Loucy (cell line): Measurements from ENCODE around the gene PDE2A.

Experiments
- H2AFZ ChIP-seq: fragments of 200-600 bp; sonication (generic); 2 replicates; pipeline ENCODE4 v1.6.0; 2016; ENCODE audit warnings: antibody characterized with exemption, mild to moderate bottlenecking, low read length, moderate library complexity
- H3F3A ChIP-seq: fragments of 200-600 bp; 2 replicates; pipeline ENCODE4 v1.6.0; 2016; ENCODE audit warnings: antibody characterized with exemption, low read depth, mild to moderate bottlenecking
- H3K27me3 ChIP-seq: fragments of 200-600 bp; sonication (generic); 2 replicates; pipeline ENCODE4 v1.6.1; 2014; ENCODE audit warnings: low read length, mild to moderate bottlenecking; ENCODE audit not compliant: insufficient read depth, poor library complexity, severe bottlenecking
- H3K36me3 ChIP-seq: fragments of 200-600 bp; sonication (generic); 2 replicates; pipeline ENCODE4 v1.6.1; 2016; ENCODE audit warnings: low read length; ENCODE audit not compliant: insufficient read depth
- H3K4me1 ChIP-seq: fragments of 200-600 bp; sonication (generic); 2 replicates; pipeline ENCODE4 v1.5.1; 2014; ENCODE audit warnings: low read length, mild to moderate bottlenecking; ENCODE audit not compliant: insufficient read depth, poor library complexity, severe bottlenecking
- H3K4me2 ChIP-seq: fragments of 200-600 bp; sonication (generic); 2 replicates; pipeline ENCODE4 v1.6.0; 2014; ENCODE audit warnings: antibody characterized with exemption, low read length, low read depth, mild to moderate bottlenecking; ENCODE audit not compliant: poor library complexity, severe bottlenecking
- H3K4me3 ChIP-seq: fragments of 200-600 bp; sonication (generic); 2 replicates; pipeline ENCODE4 v1.5.1; 2014; ENCODE audit warnings: low read length, mild to moderate bottlenecking, mixed read lengths; ENCODE audit not compliant: poor library complexity, severe bottlenecking
- H3K79me2 ChIP-seq: fragments of 200-600 bp; sonication (generic); 2 replicates; pipeline ENCODE4 v1.6.1; 2014; ENCODE audit warnings: low read length; ENCODE audit not compliant: insufficient read depth
- H3K9ac ChIP-seq: fragments of 200-600 bp; sonication (generic); 2 replicates; pipeline ENCODE4 v1.6.0; 2014; ENCODE audit warnings: mild to moderate bottlenecking, low read depth, low read length, moderate library complexity; ENCODE audit not compliant: poor library complexity, severe bottlenecking
- H3K9me2 ChIP-seq: fragments of 200-600 bp; sonication (generic); replicated peaks from 2 replicates; pipeline ENCODE4 v1.6.1; 2016; ENCODE audit warnings: low read depth, low read length, mixed read lengths
- H3K9me3 ChIP-seq: fragments of 200-600 bp; sonication (generic); 2 replicates; pipeline ENCODE4 v1.6.1; 2014; ENCODE audit warnings: mild to moderate bottlenecking, antibody characterized with exemption, low read length, low read depth; ENCODE audit not compliant: insufficient read depth
- H4K20me1 ChIP-seq: fragments of 200-600 bp; sonication (generic); 2 replicates; pipeline ENCODE4 v1.6.0; 2014; ENCODE audit warnings: antibody characterized with exemption, low read length, mild to moderate bottlenecking; ENCODE audit not compliant: insufficient read depth, poor library complexity, severe bottlenecking
- EZH2phosphoT487 ChIP-seq: fragments of 200-600 bp; IDR thresholded peaks from 2 replicates; pipeline ENCODE4 v1.6.1; 2018; ENCODE audit warnings: antibody characterized with exemption, mild to moderate bottlenecking, moderate library complexity, borderline replicate concordance
- TF ChIP-seq, protein P1 (sequence below): fragments of 200-600 bp; sonication (generic); conservative IDR thresholded peaks from 2 replicates; pipeline ENCODE4 v1.5.1; 2014; ENCODE audit warnings: mild to moderate bottlenecking, antibody characterized with exemption, low read length

Gene PDE2A

DNA sequence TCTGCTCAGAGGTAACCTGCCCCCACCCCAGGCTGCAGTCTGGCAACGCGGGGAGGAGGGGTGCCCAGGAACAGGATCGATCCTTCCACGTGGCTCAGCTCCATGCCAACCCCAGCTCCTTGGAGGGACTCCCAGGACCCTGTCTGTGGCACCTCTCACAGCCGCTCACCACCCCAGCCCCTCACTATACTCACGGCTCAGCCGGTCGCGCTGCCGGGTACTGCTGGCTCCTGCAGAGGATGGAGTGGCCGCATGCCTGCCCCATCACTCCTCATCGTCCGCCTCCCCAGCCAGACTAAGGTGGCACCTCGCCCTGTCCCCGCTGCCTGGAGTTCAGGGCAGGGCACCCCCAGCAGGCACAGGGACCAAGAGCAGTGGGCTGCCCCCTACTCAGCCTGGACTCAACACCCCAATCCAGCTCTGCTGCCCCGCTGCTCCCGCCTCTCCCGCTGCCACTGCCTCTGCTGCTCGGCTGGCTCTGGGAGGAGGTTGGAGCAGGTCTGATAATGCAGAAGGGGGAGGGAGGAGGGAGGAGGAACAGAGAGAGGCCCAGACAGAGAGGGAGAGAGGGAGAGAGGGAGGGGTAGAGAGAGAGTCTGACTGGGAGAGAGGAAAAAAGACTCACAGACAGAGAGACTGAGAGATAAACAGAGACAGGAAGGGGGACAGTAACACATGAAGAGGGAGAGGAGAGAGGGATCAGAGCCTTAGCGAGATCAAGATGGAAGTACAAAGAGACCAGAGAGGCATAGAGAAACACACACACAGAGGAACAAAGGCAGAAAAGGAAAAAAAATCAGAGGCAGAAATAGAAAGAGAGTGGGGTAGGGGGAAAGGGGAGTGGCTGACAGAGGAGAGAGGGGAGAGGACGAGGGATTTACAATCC lies at the start of gene PDE2A:
TSS of gene PDE2A (minus strand) at position 480 of the 886 bp plus-strand sequence. CDS start at position 265, 215 bp downstream.
- H3F3A ChIP-seq = no peaks in the 10 kb centered on the region
- H3K9me3 ChIP-seq = no peaks in the 10 kb centered on the region
- H3K36me3 ChIP-seq = no peaks in the 10 kb centered on the region
- no peaks in the 10 kb centered on the region for H3K79me2 ChIP-seq
- H3K4me3 ChIP-seq = no peak within 1 kb of the TSS
- no peaks in the 10 kb centered on the region for H3K9me2 ChIP-seq
- H3K9ac ChIP-seq = no peak within 1 kb of the TSS
- no peaks in the 10 kb centered on the region for H4K20me1 ChIP-seq
- no peak for TF ChIP-seq EZH2phosphoT487
- TF ChIP-seq, protein P1, sequence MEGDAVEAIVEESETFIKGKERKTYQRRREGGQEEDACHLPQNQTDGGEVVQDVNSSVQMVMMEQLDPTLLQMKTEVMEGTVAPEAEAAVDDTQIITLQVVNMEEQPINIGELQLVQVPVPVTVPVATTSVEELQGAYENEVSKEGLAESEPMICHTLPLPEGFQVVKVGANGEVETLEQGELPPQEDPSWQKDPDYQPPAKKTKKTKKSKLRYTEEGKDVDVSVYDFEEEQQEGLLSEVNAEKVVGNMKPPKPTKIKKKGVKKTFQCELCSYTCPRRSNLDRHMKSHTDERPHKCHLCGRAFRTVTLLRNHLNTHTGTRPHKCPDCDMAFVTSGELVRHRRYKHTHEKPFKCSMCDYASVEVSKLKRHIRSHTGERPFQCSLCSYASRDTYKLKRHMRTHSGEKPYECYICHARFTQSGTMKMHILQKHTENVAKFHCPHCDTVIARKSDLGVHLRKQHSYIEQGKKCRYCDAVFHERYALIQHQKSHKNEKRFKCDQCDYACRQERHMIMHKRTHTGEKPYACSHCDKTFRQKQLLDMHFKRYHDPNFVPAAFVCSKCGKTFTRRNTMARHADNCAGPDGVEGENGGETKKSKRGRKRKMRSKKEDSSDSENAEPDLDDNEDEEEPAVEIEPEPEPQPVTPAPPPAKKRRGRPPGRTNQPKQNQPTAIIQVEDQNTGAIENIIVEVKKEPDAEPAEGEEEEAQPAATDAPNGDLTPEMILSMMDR = no peak
- no peak within 1 kb of the TSS for H2AFZ ChIP-seq
- no peak within 1 kb of the TSS for H3K4me2 ChIP-seq
- H3K4me1 ChIP-seq = no peaks in the 10 kb centered on the region
- H3K27me3 ChIP-seq = no peaks in the 10 kb centered on the region

DNA sequence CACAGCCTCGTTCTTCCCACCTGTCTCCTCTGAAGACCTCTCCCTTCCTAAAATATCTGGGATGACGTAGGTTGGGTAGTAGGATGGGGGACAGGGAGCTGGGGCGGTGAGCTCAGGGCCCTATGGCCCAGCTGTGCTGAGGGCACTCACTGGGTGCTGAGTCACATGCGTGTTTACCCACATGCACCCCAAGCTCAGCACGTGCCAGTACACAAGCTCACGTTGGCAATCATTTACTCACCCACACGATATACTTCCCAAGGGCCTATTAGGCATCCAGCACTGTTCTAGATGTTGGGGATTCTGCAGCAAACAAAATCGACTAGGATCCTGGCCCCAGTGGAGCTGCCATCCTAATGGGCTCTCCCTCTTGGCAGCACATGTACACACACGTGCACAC lies 49.3 kb upstream of the PDE2A start:
- H3K4me2 ChIP-seq = no peak overlapping the region
- H3K27me3 ChIP-seq = no peaks in the 10 kb centered on the region
- H3K4me1 ChIP-seq = peaks cover 43% of the 10 kb centered on the region
- H3K36me3 ChIP-seq = peaks cover 30% of the 10 kb centered on the region; the same call in 1 of the 2 replicates
- H3K9me2 ChIP-seq = no peaks in the 10 kb centered on the region
- TF ChIP-seq, protein P1 = no peak
- TF ChIP-seq EZH2phosphoT487 = no peak
- H3F3A ChIP-seq = no peaks in the 10 kb centered on the region
- H2AFZ ChIP-seq = no peak overlapping the region
- H3K4me3 ChIP-seq = no peak overlapping the region
- peaks cover 28% of the 10 kb centered on the region for H4K20me1 ChIP-seq
- no peak overlapping the region for H3K9ac ChIP-seq
- H3K9me3 ChIP-seq = no peaks in the 10 kb centered on the region
- peaks cover 60% of the 10 kb centered on the region for H3K79me2 ChIP-seq

DNA sequence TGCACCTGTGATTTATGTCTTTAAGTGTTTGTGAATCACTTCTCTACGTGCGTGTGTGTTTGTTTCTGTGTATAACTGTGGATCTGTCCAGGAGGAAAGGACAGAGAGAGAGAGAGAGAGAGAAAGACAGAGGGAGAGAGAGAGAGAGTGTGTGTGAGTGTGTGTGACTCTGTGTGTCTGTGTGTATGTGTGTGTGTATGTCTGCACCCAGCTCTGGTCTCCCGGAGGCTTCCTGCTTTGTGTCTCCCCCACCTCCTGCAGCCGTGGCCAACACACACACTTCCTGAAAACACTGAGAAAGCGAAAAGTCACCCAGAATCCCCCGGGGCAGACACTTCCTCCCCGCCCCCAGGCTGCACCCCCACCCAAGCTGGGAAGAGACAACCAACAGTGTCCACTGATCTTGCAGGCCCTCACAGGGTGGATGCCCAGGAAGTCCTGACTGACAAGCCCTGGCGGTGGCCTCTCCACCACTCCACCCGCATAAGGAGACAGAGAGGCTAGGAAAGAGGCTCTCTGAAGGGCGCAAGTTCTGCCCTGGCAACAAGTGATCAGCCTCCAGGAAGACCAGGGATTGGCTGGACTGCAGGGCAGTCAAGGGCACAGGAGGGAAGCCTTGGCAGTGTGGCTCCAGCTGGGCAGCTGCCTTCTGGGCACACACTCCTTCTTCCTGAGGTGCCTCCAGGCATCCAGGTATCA lies 48.0 kb upstream of the PDE2A start:
- Histone ChIP-seq H3F3A (no peaks in the 10 kb centered on the region), H3K4me2 (peak overlapping the region; percentile 91)

More for the DNA sequence above, 48.0 kb upstream of the PDE2A start:
- no peaks in the 10 kb centered on the region for H3K27me3 ChIP-seq
- H2AFZ ChIP-seq = peak overlapping the region; percentile 95
- H3K9ac ChIP-seq = peak overlapping the region; percentile 88
- TF ChIP-seq, protein P1 = no peak
- no peak for TF ChIP-seq EZH2phosphoT487
- H3K9me2 ChIP-seq = no peaks in the 10 kb centered on the region
- peaks cover 30% of the 10 kb centered on the region for H4K20me1 ChIP-seq
- peaks cover 45% of the 10 kb centered on the region for H3K4me1 ChIP-seq
- H3K79me2 ChIP-seq = peaks cover 70% of the 10 kb centered on the region
- H3K36me3 ChIP-seq = peaks cover 37% of the 10 kb centered on the region; the same call in 1 of the 2 replicates
- peak overlapping the region; percentile 83 for H3K4me3 ChIP-seq
- H3K9me3 ChIP-seq = no peaks in the 10 kb centered on the region
